HepG2 (cell line): Measurements from ENCODE around the gene PRMT2.

Experiments used
- DNMT1 ChIP-seq: sonication (generic); formaldehyde crosslinking; IDR thresholded peaks from 2 replicates; pipeline ENCODE4 v1.5.1; 2020; ENCODE audit warnings: mild to moderate bottlenecking, missing genetic modification reagents
- ELF4 ChIP-seq: sonication (generic); formaldehyde crosslinking; IDR thresholded peaks from 2 replicates; pipeline ENCODE4 v1.5.0; 2020; ENCODE audit warnings: missing genetic modification reagents, mild to moderate bottlenecking, moderate library complexity, borderline replicate concordance
- RARA ChIP-seq: IDR thresholded peaks from 2 replicates; pipeline ENCODE4 v1.6.1; 2016; ENCODE audit warnings: missing genetic modification reagents, missing compliant biosample characterization
- SIN3B ChIP-seq: fragments of 150-350 bp; IDR thresholded peaks from 2 replicates; pipeline ENCODE4 v1.6.1; 2014; ENCODE audit warnings: low read length
- ZNF24 ChIP-seq: fragments of 450-650 bp; IDR thresholded peaks from 2 replicates; pipeline ENCODE4 v1.6.1; 2017; ENCODE audit warnings: antibody characterized with exemption, mild to moderate bottlenecking

- TF ChIP-seq SIN3B (no peak), DNMT1 (no peak), ELF4 (CRISPR knock-in tag) (no peak), ZNF24 (no peak), RARA (CRISPR knock-in tag) (no peak)
Measured at GRCh38 chr21:46656820-46657219, 21.3 kb downstream of the PRMT2 start.
